Subcutaneous adipose tissue (tissue), 4 donors: ENCODE data around the gene ZNF235. TPM values are rescaled to one million over a fixed set of nuclear protein-coding genes. Genes with fewer than 3 reads are reported as not detected.

Experiments used
- total RNA-seq, 4 donors: library from RNA; depleted of rRNA; stranded (reverse); fragments of >200 nt; gene quantifications; one replicate each; pipeline ENCODE4 v1.1.0, GENCODE V29; 2016
- TF ChIP-seq, protein P1 (sequence below): fragments of 450-650 bp; IDR thresholded peaks from one replicate; pipeline ENCODE4 v1.5.1; 2016; ENCODE audit warnings: low read depth, mild to moderate bottlenecking, control low read depth, antibody characterized with exemption, moderate library complexity

Gene ZNF235
- total RNA-seq, 4 donors from 2014 or later, result 5.1 to 7.5 (median 7.0) TPM

DNA sequence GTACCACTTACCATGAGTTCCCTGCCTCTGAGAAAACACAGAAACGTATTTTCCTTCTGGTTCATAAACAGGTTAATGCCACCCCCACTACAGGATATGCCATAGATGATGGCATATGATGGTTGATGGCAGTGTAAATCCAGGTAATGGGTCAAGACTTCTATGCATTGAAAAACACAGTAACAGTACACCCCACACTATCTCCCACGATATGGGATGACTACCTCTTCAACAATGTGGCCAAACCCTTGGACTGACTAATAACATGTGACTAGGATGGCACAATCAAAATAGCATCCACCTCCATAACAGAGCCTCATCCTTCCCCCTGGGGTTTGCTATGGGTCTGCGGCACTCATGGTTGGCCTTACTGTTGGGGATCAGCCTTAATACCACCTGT lies 22.0 kb downstream of the ZNF235 start:
- TF ChIP-seq, protein P1, sequence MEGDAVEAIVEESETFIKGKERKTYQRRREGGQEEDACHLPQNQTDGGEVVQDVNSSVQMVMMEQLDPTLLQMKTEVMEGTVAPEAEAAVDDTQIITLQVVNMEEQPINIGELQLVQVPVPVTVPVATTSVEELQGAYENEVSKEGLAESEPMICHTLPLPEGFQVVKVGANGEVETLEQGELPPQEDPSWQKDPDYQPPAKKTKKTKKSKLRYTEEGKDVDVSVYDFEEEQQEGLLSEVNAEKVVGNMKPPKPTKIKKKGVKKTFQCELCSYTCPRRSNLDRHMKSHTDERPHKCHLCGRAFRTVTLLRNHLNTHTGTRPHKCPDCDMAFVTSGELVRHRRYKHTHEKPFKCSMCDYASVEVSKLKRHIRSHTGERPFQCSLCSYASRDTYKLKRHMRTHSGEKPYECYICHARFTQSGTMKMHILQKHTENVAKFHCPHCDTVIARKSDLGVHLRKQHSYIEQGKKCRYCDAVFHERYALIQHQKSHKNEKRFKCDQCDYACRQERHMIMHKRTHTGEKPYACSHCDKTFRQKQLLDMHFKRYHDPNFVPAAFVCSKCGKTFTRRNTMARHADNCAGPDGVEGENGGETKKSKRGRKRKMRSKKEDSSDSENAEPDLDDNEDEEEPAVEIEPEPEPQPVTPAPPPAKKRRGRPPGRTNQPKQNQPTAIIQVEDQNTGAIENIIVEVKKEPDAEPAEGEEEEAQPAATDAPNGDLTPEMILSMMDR, result no peak

DNA sequence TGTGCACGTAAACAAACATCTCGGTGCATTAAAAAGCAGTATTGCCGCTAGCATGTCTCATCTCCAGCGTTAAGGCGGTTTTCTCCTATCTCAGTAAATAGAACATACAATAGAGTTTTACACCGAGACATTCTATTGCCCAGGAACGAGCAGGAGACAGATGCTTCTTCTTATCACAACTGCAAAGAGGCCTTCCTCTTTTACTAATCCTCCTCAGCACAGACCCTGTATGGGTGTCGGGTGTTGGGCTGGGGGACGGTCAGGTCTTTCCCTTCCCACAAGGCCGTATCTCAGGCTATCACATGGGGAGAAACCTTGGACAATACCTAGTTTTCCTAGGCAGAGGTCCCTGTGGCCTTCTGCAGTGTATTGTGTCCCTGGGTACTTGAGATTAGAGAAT lies 23.9 kb downstream of the ZNF235 start:
- TF ChIP-seq, protein P1, result no peak

DNA sequence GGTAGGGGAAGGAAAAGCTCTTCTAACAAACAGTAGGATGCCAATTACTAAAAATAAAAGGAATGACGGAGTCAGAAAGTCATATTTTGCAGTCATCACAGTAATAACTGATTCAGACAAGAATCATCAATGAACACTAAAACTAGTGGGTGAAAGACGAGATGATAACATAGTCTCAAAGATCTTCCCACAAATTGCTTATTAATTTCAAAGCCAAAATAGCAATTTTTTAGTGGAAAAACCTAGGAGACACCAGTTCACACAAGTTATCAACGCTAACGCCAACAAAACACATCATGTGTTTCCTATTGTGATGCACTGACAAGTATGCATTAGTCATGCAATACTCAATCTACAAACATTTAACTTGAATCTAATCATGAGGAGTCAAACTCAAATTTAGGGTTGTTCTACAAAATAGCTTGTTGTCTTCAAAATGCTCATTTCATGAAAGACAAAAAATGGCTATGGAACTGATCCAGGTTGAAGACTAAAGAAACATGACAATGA lies 26.6 kb downstream of the ZNF235 start:
- TF ChIP-seq, protein P1, result no peak

DNA sequence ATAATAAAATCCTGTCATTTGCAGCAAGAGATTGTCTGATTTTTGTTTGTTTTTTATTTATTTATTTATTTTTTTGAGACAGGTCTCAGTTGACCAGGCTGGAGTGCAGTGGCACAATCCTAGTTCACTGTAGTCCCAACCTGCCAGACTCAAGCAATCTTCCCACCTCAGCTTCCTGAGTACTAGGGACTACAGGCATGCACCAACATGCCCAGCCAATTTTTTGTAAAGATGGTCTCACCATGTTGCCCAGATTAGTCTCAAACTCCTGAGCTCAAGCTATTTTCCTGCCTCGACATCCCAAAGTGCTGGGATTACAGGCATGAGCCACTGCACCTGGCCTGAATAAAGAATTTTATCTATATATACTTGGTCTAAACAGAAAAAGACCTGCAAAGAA lies 27.5 kb downstream of the ZNF235 start:
- TF ChIP-seq, protein P1, result no peak

DNA sequence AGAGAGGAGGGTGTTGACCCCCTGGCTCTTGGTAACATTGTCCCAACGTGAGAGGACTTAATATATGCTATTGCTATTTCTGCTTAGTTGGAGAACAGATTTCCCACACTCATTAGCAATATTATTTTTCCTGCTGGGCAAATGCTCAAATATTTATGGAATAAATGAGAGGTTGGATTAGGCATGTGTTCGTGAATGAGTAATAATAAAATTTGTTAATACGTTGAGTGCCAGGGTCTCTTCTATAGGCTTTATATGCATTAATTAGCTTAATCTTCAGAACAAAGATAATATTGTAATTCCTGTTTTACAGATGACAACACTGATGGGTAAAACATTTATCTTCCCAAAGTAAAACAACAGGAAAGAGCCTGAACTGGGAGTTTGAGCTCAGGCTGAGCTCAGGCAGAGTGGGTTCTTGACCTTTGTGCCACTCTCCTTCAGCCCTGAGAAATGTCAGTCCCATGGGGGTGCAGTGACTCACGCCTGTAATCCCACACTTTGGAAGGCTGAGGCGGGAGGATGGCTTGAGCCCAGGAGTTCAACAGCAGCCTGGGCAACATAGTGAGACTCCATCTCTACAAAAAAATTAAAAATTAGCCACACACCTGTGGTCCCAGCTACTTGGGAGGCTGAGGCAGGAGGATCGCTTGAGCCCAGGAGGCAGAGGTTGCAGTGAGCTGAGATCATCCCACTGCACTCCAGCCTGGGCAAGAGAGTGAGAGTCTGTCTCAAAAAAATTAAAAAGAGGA lies 44.0 kb downstream of the ZNF235 start:
- TF ChIP-seq, protein P1, result no peak

DNA sequence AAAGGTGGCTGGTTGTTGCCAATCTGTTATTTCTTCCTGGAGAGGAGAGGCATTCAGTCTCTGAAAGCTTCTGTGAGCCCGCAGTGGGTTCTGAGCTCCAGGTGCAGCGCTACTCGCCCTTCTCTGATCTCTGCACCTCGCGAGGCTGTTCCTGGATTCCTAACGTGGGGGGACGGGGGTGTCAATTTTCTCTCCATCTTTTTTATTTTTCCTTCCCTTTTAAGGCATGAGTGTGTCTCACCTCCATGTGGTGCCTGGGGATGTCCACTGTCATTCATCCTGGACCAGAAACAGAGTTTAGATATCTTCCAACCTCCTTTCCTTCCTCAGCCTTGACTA lies 44.5 kb downstream of the ZNF235 start:
- TF ChIP-seq, protein P1, result no peak

DNA sequence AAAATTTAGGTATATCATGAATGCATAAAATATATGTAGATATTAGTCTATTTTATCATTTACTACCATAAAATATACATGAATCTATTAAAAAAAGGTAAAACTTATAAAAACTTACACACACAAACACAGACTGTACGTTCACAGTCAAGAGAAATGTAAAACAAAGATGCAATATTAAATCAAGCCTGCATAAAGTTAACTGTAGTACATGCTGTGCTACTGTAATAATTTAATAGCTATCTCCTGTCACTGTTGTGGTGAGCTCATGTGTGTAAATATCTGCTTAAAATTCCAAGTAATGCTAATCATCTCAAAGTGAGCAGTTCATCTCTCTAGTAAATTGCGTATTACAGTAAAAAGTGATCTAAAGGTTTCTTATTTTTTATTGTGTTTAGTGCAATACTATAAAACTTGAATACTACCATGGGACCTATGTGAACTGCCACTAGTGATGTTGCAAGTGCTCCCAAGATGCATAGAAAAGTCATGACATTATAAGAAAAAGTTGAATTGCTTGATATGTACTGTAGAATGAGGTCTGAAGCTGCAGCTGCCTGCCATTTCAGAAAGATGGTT lies 45.9 kb downstream of the ZNF235 start:
- TF ChIP-seq, protein P1, result no peak
